NAMALWA (cell line): Measurements from ENCODE around the gene SEMA3E.
A peak's percentile ranks its signal among the peaks of the same experiment; 100 is the strongest.
"Not testable (repeated sequence)": the region's sequence is repeated elsewhere in the genome, so short reads cannot be mapped to it uniquely, and the experiment has no call there.

ENCODE experiments used
- DNase-seq: peaks from one replicate; pipeline ENCODE4 v3.0.0-alpha.2; 2015; ENCODE audit warnings: low spot score

The SEMA3E gene

GRCh38 chr7:83648464-83649241 lies at the start of gene SEMA3E:
TSS of gene SEMA3E (minus strand) at chr7:83649139.
- DNase-seq, result peak; percentile 15

DNA sequence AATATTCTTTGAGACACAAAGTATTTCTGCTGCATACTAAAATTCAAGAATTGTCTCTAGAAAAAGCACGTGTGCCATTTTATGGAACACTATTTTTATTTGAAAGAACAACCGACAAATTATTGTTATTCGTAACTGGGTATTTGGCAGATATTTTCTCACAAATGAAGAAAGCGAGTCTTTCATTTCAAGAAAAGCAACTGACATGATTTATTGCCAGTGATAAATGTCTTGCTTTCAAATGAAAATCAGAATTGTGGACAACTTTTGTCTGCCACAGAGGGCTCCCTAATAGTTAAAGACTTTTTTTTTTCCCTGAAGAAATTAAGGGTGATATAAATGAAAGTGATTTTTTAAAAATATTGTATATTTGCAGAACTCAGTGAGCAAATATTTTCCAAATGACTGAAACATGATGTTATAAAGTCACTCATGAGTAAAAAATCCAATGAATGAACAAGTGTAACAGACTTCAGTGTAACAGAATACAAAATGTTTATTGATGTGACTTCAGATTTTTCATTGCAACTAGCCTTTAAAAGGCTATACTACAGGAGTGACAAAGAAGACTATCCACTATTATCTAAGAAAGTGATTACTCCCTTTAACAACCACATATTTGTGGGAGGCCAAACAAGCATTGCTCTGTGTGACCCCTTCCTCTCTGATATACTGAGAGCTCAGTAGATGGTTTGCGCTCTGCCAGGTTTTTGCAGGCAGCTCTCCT lies 49.0 kb upstream of the SEMA3E start:
- no peak for DNase-seq

DNA sequence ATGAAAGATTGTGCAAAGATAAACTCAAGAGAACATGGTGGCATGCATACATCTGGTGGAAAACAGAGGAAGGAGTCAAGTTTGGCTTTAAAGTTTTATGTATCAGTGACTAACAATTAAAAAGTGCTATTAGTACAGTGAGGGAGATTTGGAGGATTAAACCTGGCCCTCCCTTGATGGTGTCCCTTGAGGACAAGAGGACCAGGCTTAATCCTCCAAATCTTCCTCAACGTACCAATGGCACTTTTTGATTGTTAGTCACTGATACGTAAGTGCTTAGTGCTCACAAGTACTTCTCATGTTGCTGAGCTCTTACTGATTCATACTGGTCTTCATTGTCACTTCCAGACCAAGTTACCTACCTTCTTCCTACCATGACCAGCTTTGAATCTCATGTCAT lies 47.2 kb upstream of the SEMA3E start:
- no peak for DNase-seq

DNA sequence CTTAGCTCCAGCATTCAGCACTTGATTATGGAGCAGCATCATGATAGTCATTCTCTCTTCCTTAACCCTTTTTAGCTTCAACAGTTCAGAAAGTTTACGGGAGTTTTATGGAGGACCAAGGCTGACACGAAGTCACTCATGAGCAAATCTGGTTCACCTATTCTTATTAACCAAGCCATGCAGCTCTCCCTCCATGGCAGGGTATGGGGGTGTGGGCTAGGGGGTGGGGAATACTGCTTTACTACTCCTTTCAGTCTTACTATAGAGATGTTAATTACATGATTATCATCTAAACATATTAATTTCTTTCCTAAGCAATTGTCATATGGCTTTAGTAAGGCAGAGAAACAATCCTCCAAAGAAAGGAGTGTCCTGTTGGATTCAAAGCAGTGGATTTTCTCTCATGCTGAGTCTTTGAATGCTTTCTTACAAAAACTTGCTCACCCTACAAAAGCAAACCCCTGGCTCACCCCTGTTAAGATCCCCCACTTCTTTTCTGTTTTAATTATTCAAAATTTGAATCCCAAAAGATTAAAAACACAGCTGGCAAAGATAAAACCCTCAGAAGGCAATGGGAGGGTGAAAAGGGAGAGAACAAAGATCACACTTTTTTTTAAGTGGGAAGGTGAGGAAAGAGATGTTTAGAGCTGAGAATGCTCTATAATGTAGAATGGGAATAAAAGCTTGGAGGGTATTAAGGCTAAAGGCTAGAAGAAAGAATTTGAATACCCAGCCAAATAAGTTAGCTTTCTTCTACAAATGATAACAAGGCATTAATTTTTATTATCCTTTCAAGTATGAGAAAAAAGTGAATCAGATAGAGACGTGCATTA lies 46.4 kb upstream of the SEMA3E start:
- DNase-seq, result no peak

- DNase-seq, result no peak
Measured at GRCh38 chr7:83693256-83693655, 44.3 kb upstream of the SEMA3E start.

DNA sequence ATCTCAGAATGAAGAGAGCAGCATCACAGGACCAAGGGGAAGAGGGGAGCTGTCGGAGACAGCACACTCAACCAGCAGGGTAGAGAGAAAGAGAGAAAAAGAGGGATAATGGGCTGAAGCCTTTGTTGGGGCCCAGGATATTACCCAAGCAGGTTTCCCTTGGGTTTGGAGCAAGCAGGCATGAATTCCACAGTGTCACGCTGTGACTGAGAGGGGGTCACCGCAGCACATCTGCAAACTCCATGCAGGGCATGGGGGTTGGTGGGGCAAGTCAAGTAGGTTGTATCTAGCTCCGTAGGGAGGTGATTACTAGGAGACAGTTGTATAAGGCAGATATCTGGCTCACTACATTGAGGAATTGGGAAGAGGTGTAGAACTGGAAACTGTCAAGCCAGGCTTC lies 42.2 kb upstream of the SEMA3E start:
- no peak for DNase-seq

- no peak for DNase-seq
Measured at GRCh38 chr7:83689855-83690254, 40.9 kb upstream of the SEMA3E start.

DNA sequence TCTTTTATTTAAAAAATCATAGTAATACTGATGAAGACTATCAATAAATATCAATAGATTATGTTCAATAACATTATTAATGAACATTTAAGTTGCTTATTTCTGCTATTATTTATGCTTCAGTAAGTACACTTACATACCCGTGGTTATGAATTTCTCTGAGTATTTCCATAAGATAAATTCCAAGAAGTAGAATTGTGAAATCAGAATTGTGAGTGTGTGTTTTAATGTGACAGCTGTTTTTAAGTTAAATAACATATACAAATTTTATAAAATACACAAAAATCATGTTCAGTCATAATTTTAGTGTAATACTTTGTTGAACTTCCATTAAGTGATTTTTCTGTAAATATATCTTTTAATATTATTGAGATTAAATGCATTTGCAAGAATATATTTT lies 37.5 kb upstream of the SEMA3E start:
- no peak for DNase-seq

GRCh38 chr7:83684928-83685327 lies 36.0 kb upstream of the SEMA3E start:
- no peak for DNase-seq

DNA sequence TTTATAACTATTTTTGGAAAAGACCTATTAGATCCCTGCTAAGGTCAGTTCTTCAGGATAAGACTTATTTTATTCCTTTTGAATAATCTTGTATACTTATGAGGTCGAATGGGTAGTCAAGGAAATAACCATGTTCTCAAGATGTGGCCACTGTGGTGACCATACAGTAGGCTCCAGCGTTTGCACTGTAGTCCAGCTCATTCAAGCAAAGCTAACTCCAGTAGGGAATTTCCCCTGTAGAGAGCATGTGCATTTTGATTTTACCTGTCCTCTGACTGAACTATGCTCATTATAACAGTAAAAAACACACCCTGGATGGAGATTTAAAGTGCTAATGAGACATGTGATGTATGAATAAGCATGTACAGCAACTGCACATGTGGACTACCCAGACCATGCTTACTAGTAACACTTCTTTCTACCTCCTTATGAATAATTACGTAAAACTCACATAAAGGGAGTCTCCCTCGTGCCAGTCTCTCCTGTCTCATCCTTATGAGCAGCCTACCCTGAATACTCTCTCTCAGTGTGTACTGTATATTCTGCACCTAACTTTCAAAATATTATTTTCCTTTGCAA lies 32.4 kb upstream of the SEMA3E start:
- DNase-seq, result no peak

- DNase-seq, result no peak
Measured at GRCh38 chr7:83677180-83677866, 28.4 kb upstream of the SEMA3E start.

GRCh38 chr7:83673291-83673690 lies 24.4 kb upstream of the SEMA3E start:
- DNase-seq, result not testable (repeated sequence)

DNA sequence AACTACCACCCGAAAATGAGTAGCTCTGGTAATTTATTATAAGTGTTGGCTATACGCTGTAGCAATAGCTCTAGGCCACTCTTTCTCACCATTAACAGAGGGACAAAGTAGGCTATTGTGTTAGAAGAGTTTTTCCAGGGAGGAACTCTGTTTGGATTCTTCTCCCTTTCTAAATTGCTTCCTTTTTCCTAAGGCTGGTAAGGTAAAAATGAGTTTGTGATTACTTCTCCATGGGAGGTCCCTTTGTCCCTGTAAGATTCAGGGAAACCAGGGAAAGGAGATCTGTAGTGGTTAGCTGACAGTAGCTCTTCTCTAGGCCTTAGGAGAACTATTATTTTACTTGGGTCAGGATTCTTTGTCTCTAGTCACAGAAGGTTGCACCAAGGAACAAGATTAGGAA lies 23.2 kb upstream of the SEMA3E start:
- DNase-seq, result no peak

- DNase-seq, result no peak
Measured at GRCh38 chr7:83663131-83663530, 14.2 kb upstream of the SEMA3E start.

- no peak for DNase-seq
Measured at GRCh38 chr7:83658126-83658525, 9.2 kb upstream of the SEMA3E start.

GRCh38 chr7:83655951-83656556 lies 7.1 kb upstream of the SEMA3E start:
- peak; percentile 75 for DNase-seq

GRCh38 chr7:83652481-83652880 lies 3.5 kb upstream of the SEMA3E start:
- no peak for DNase-seq

- DNase-seq, result no peak
Measured at GRCh38 chr7:83649701-83650100, 762 bp upstream of the SEMA3E start.

DNA sequence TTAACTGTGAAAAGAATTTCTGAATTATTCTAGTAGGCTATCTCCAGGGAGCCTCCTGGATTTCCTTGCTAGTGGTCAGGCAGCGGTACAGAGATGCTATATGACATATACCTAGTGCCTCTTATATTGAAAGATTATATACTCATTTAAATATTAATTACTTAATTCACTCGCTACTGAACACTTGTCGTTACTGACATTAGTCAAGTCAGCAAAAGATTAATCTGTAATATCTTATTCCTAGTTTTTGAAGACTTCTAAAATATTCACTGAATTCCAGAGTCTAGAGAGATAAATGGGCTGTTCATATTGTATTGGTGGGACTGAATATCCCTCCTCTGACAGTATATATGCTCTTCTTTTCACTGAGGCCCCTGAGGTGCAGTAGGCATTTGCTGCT lies 2.9 kb downstream of the SEMA3E start:
- no peak for DNase-seq

DNA sequence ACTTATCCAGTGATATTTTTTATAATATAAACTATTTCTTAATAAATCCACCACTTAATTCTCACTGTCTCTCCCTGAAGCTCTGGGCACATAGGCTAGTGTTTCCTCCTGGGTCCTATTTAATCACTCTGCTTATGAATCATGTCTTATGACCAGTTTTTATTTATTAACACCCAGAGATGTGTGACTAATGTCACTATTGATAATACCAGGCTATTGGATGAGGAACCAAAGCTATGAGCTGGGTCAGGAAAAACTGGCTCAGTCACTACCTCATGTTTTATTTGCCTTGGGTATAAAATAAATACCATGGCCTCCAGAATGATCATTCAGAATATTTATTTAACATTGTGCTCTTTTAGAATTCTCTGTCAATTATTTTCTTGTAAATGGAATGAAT lies 5.2 kb downstream of the SEMA3E start:
- no peak for DNase-seq

GRCh38 chr7:83643012-83643411 lies 5.9 kb downstream of the SEMA3E start:
- DNase-seq, result no peak
